DMS79 treated with DMSO at 0.1 percent for 48 hours (cell line): ENCODE measurements around the gene IER3.
A peak's percentile ranks its signal among the peaks of the same experiment; 100 is the strongest.
"Not testable (repeated sequence)": the region's sequence is repeated elsewhere in the genome, so short reads cannot be mapped to it uniquely, and the experiment has no call there.

Source experiments
- DNase-seq: peaks from one replicate; lab custom pipeline; 2025; lab: John Stamatoyannopoulos, UW

Gene IER3

GRCh38 chr6:30768634-30769087, 24.3 kb upstream of the IER3 start:
- DNase-seq = no peak

GRCh38 chr6:30767944-30768301, 23.6 kb upstream of the IER3 start:
- DNase-seq = no peak

- DNase-seq = no peak
These were observed 23.0 kb upstream of the IER3 start for GRCh38 chr6:30767158-30767943.

GRCh38 chr6:30766461-30767157, 22.3 kb upstream of the IER3 start:
- DNase-seq = no peak

GRCh38 chr6:30765495-30765894, 21.1 kb upstream of the IER3 start:
- not testable (repeated sequence) for DNase-seq

- not testable (repeated sequence) for DNase-seq
These were observed 20.2 kb upstream of the IER3 start for GRCh38 chr6:30764490-30765043.

GRCh38 chr6:30763618-30764489, 19.5 kb upstream of the IER3 start:
- DNase-seq = no peak

- DNase-seq = no peak
These were observed 18.8 kb upstream of the IER3 start for GRCh38 chr6:30763155-30763617.

- no peak for DNase-seq
These were observed 17.6 kb upstream of the IER3 start for GRCh38 chr6:30761791-30762429.

GRCh38 chr6:30760549-30760948, 16.2 kb upstream of the IER3 start:
- DNase-seq = no peak

- no peak for DNase-seq
These were observed 15.4 kb upstream of the IER3 start for GRCh38 chr6:30759575-30760239.

GRCh38 chr6:30757261-30757904, 13.0 kb upstream of the IER3 start:
- no peak for DNase-seq

GRCh38 chr6:30756405-30757003, 12.2 kb upstream of the IER3 start:
- not testable (repeated sequence) for DNase-seq

- no peak for DNase-seq
These were observed 10.3 kb upstream of the IER3 start for GRCh38 chr6:30754631-30755030.

GRCh38 chr6:30752157-30752927, 8.0 kb upstream of the IER3 start:
- DNase-seq = peak; percentile 83

- no peak for DNase-seq
These were observed 6.0 kb upstream of the IER3 start for GRCh38 chr6:30750379-30750668.

GRCh38 chr6:30749554-30750378, 5.4 kb upstream of the IER3 start:
- DNase-seq = no peak

GRCh38 chr6:30748851-30749540, 4.6 kb upstream of the IER3 start:
- no peak for DNase-seq
